HL-60/S4 treated with phorbol 12-myristate 13-acetate at 8.2 ng/mL for 4 days and 3 days (cell line): ENCODE data around the gene HTT.

Source experiments
- in situ Hi-C: fragments of 300-500 bp; cut with MboI; formaldehyde crosslinking; loops from 2 replicates; pipeline ENCODE4 v1.15.0; 2022; ENCODE audit warnings: low sequenced_read_pairs

Gene HTT

DNA sequence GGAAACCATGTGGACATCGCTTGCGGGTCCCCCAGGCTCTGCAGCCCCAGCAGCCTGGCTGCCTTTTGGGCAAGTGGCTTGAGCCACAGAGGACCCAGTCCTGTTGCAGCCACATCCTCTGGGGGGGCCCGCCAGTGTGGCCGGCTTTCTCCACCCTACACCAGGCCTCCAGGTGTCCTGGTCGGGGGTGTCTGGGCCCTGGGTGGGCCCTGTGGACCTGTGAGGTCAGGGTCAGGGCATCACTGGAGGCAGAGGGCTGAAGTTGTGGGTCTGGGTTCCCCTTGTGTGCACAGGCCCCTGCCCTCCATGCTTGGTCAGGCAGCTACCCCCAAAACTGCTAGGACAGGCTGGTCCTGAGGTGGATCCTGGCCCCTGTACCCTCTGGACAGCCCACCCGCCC is 171.2 kb downstream of the HTT start:
- in situ Hi-C loops, result no loop called here

DNA sequence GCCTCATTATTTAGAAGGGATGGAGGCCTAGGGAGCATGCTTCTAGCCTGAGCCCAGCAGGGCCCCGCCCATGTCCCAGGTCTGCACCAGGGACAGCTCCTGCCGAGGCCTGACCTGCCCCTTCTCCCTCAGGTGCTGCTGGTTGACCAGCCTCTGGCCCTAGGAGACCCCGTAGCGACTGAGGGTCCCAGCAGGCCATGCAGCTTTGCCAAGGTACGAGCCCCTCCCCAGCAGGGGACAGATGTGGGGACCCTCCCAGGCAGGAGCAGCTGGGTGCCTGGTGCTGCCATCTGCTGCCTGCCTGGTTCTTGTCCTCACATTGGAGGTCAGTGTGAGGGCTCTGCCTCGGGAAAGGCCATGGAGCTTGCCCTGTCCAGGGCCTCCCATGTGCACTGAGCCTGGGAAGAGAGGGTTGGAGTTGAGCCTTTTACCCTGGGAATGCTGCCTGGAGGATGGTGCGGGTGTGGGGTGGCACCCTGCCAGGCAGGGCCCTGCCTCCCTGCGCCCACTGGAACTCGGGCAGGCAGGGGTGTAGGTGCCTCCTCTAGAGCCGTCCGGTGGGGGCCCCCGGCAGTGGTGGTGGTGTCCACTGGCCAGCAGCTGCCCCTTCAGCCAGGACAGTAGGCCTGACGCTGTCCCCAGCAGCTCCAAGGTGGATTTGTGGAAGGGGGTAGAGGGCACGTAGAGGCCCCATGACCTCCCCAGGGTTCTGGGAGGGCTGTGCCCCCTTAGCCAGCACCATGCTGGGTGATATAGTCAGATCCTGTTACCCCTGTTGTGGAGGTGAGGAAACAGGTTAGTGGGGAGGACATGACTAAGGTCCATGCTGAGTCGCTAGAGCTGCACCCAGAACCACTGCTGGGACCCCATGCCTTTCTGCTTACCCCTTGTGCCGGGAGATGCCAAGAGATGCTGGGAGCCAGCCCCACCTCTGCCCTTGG is 172.2 kb downstream of the HTT start:
- in situ Hi-C loops, result no loop called here

DNA sequence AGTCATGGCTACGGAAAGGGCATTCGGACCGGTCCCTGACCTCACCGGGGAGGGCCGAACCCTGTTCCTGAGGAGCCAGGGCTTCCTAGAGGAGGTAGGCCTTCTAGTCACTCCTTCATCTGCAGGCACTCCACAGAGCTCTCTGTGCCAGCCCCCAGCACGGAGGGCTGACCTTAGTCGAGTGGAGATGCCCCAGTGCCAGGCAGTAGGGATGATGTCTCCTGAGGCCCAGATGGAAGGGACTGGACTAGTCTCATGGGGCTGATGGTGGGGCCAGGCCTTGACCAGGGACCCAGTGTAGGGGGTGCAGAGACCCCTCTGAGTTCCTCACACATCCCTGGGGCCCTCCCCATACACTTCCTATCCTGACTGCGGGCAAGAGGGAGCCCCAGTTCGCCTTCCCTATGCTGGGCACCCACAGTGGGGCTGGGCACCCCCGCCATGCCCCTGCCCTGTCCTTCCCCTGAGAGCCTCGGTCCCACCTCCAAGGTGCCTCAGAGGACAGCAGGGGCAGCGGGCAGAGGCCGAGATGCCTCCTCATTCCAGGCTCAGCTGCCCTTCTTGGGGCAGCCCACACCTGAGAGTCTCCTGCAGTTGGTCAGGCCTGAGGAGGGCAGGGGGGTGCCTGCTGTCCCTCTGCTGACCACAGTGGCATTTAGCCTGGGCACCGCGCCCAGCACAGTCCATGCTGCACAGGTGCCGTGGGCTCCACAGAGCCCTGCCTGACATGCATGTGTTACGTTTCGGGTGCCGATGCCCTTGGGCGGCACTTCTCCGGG is 173.1 kb downstream of the HTT start:
- in situ Hi-C loops, result no loop called here

DNA sequence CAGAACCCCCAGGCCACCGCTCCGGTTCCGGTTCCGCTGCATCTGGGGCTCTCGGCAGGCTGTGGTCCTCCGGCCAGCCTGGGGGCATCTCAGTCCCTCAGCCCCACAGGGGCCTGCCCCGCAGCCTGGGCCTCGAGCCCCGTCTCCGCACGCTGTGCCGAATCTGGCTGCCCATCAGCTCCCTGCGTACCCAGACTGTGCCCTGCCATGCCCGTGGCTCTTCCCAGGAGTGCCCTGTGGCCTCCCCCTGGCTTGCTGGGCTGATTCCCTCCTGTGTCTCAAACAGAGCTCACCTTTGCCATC is 173.6 kb downstream of the HTT start:
- in situ Hi-C loops, result no loop called here

DNA sequence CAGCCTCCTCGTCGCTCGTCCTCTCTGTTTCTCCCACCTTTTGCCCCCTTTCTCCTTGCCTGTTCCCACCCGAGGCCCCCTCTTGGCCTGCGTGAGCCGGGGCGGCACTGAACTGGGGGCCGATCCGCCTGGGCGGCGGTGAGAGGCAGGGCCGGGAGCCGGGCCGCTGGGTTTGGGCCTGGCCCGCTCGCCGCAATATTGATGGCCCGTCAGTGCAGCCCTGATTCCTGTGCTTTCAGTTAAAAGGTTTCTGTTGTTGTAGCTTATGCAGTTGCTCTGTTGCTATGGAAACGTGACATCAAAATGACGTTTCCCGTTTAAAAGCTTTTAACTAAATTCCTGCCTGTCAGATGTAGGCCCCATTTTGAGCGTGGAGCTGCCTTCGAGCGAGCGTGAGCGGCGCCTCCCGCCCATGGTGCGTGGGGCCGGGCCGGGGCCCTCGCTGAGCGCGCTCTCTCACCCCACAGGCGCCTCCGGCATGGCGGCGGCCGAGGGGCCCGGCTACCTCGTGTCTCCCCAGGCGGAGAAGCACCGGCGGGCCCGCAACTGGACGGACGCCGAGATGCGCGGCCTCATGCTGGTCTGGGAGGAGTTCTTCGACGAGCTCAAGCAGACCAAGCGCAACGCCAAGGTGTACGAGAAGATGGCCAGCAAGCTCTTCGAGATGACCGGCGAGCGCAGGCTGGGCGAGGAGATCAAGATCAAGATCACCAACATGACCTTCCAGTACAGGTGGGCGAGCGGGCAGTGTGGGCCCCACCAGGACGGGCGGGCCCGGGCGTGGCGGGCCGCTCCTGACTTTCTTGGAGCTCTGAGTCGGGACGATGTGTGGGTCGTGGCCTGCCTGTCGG is 174.6 kb downstream of the HTT start, which contains the start of gene MSANTD1:
TSS of gene MSANTD1 (plus strand) at position 349 of the 851 bp plus-strand sequence. CDS start at position 413, 64 bp downstream.
- in situ Hi-C loops, result no loop called here

DNA sequence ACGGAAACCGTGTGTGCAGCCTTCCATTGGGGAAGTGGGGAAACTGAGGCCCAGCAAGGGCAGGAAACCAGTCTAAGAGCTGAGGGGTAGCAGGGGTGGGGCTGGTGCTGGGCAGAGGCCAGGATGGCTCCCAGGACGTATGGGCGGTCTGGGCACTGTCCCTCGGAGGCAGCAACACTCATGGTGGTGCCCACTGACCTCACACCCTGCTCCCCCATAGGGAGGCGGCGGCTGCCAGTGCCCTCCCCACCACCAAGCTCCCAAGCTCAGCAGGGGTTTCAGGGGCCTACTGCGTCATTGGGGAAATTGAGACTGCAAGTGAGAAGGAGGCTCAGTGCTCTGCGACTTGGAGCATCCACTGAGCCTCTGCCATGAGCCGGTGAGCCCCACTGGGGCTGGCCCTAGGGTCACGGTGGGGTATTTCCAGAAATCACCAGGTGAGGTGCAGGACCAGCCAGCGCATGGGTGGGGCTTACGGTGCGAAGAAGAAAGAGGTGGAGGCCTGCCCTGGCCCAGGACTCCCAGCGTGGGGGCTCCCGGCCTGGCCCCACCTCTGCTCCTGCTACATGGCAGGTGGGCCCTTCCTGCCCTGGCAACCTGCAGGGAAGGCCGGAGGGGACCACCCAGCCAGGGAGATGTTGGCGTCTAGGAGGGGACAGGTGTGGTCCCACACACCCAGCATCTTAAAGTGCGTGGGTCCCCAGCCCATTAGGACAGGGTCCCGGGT is 175.4 kb downstream of the HTT start:
- in situ Hi-C loops, result no loop called here

DNA sequence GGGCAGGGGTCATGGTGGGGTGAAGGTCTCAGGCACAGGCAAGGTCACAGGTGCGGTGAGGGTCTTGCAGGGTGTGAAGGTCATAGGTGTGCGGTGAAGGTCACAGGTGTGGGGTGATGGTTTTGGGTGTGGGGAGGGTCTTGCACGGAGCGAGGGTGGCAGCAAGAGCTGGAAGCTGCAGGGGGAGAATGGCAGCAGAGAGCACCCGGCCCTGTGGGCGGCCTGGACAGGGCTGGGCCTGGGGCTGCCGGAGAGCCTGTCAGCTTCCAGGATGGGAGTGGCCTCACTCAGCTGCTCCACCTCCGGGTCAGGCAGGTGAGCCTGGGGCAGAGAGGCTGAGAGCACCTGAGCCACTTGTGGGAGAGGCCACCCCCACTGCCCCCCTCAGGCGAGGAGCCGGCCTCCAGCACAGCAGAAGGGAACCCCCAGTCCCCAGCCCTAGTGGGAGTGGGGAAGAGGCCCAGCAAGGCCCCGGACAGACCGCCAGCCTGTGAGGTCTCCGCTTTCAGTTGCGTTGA is 176.0 kb downstream of the HTT start:
- in situ Hi-C loops, result no loop called here

DNA sequence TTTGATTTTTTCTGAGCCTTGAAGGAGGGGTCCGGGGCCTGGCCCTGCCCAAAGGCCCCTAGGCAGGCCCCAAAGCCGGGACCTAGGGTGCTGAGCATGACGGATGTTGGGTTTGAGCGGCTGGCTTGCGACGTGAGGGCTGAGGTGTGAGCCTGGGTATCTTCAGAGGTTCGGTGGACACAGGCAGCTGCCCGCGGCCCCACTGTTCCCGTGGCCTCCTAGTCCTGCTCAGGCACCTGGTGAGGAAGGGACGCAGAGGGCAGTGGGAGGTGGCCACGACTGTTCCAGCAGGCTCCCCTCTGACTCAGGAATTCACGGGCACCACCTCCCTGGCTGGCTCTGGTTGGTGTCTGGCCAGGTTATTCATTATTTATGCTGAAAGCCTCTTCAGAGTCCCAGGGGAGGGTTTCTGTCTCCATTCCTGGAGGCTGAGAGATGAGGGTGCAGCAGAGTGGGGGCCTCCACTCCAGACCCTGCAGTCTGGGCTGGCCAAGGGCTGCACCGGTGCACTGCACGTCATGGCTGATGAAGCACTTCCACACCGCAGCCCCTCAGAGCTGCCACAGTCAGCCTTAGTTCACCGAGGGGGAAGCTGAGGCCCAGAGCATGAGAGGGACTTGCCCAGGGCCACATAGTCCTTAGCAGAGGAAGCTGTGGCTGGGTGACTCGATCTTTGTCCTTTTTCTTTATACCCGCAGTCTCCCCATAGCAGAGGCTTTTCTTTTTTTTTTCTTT is 176.6 kb downstream of the HTT start:
- in situ Hi-C loops, result no loop called here

DNA sequence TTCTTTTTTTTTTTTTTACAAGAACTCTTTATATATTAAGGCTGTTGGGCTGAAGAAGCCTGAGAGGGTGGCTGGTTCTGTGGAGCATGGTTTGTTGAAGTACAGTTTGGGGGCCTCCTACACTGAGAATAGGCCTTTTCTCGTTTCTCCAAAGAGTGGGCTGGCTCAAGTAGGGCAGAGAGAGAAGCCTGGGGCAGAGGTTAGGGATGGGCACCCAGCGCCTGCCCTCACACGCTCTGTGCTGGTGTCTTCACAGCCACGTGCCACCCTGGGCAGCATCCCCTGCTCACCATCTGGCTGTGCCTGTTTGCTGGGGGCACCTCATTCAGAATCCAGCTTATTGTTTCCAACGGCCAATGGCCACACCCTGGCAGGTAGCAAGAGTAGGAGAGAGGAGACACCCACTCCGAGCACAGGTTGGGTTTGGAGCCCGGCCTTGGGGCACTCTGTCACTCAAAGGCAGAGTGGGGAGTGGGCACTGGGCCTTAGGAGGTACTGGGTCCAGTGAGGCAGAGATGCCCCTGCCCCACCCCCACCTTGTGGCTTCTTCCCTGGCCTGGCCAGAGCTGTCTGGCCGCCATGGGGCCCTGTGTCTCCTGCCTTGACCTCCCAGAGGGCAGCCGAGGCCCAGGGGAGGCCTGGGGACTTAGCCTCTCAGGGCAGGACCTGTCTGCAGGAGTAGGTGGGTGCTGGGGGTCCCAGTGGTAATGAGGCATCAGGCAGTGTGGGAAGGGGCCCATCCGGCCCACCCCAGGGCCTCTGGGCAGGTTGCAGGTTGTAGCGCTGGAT is 177.4 kb downstream of the HTT start:
- in situ Hi-C loops, result no loop called here

DNA sequence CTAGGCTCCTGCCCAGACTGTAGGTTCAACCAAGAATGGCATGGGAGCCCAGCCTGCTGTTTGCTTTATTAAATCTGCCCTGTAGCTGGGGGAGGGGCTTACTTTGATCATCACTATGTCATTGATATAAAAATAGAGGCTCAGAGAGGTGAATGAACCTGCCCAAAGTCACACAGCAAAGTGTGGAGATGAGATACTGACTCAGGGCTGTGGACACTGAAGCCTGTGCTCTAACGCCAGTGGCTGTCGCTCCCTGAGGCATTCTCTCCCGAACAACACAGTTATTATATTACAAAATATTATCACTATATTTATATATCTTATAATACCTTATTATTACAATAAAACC is 178.0 kb downstream of the HTT start:
- in situ Hi-C loops, result no loop called here

DNA sequence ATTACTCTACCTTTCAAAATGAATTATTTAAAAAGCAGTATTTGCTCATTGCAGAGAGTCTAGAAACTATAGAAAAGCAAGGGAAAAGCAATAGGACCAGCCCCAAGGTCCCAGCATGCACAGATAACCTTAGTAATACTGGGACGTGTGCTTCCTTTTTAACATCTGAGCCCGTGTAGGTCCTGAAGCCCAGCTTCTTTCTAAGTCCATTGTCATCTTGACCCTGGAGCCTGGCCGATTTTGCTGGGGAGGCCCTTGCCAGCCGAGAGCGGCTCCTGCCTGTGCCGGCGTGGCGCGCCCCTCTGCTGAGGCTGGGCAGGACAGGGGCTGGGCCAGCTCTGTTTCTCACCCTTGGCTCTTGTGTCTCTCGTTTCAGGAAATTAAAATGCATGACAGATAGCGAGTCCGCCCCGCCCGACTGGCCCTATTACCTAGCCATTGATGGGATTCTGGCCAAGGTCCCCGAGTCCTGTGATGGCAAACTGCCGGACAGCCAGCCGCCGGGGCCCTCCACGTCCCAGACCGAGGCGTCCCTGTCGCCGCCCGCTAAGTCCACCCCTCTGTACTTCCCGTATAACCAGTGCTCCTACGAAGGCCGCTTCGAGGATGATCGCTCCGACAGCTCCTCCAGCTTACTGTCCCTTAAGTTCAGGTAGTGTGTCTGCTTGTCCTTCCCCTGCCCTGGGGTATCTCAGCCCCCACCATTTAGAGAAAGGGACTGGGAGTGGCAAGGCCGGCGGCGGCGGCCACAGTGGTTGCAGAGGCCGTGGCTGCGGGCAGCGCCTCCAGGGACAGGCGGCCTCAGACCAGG is 178.6 kb downstream of the HTT start:
- in situ Hi-C loops, result no loop called here

DNA sequence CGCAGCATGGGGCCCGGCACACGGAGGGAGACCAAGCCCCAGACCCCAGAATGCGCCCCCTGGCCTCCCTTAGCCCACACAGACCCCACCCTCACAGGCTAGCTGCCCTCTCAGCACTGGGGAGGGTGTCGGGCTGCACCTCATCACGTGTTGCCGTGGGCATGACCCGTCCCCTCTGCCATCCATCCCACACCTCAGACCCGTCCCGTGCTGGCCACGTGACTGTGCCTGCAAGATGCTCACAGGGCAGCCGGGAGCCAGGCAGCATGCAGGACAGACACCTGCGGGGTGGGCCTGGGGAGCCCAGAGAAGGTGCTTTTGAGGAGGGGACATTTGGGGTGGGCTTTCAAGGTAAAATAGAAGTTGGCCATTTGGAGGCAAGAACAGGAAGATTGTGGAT is 179.3 kb downstream of the HTT start:
- in situ Hi-C loops, result no loop called here

DNA sequence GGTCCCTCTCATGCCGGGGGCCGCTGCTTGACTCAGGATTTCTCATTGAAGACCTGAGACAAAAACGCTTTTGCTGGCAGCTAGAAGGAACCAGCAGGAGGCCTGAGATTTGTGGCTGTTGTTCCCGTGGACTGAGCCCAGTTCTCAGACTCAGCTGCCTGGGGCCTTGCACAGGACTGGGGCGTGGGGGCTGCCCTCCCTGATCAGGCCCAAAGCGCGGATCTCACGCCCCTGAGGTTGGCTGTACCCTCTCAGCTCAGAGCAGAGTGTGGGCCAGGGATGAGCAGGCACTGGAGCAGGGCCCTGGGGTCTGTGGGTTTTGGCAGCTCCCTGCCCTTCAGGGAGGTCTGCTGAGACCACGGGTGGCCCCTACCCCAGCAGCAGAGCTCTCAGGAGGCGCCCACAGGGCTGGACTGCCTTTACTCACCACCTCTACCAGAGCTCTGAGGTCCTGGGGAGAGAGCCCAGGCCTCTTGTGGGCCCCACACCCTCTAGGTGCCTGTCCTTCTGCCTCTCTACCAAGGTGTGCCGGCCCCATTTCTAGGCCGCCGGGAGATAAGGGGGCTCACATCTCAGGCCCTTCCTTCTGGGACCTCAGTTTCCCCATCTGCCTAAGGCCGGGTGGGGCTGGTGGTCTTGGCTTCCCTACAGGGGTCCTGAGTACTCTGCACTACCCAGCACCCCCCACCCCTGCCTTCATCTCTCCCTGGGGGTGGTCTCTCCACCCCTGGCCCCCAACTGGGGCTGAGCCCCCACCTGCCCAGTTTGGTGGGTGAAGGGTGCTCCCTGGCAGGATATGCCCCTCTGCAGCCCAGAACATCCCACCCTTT is 180.0 kb downstream of the HTT start:
- in situ Hi-C loops, result no loop called here

DNA sequence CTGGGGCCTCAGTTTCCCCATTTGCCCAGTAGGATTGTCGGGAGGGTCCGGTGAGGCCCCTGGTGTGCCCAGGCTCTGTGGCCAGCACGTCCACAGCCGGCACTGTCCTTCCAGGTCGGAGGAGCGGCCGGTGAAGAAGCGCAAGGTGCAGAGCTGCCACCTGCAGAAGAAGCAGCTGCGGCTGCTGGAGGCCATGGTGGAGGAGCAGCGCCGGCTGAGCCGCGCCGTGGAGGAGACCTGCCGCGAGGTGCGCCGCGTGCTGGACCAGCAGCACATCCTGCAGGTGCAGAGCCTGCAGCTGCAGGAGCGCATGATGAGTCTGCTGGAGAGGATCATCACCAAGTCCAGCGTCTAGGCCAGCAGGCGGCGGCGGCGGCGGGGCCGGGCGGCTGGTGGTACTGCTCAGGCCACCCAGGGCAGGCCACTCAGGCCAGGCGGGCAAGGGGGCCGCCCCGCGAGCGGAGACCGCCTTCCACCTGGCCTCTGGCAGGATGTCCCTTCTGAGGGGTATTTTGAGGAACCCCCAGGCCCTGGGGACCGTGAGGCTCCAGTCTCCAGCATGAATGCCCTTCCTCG is 181.2 kb downstream of the HTT start:
- in situ Hi-C loops, result no loop called here

DNA sequence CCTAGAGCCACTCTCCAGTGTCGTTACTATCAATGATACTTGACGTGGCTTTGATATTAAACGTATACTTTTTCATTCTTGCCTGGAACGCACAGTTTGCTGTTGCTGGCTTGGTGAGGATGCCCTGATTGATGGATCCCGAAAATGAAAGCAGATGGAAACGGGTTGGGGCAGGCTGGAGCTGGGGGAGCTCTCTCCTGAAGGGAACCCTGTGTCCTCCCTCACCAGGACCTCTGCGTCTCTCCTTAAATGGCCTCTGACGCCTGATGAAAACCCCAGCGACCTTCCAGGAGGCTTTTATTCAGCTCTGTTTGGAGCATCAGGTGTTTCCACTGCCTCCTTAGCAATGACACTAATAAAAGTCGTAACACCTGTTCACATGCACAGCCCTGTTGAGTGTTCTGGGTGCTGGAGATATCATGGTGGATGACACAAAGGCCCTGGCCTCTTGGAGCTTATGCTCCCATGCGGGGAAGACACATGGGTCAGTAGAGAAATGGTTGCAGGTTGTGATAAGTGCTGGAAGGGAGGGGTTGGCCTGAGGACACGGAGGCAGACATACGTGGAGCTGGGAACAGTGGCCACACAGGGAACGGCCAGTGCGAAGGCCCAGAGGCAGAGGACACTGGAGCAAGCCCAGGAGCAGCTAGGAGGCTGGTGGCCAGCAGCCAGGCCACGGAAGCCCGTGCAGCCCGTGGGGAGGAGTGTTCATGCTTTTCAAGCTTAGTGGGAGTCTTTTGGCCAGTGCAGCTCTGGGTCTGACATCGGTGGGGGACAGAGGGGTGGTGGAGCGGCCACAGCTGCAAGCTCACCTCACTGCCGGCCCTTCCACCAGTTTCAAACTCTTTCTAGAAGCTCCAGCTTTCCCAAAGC is 182.0 kb downstream of the HTT start:
- in situ Hi-C loops, result no loop called here

DNA sequence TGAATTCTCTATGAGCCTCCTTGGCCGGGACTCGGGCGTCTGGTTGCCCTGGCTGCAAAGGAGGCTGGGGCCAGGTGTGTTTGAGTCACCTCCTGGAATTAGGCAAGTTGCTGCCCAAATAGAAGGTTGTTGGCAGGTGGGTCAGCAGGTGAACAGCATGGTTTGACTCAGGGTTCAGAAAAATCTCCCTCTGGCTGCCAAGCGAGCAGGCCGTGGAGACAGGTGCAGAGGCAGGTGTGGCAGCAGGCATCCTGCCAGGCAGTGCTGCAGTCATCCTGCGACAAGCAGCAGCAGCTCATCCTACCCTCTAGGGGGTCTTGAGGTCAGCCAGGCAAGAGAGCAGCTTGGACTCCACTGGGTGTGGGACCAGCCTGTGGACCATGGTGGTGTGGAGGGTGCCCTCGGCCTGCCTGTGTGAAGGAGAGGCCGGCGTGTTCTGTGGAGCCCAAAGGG is 182.6 kb downstream of the HTT start:
- in situ Hi-C loops, result no loop called here
